Measurements from ENCODE around the gene CPOX. TPM values are rescaled to one million over a fixed set of nuclear protein-coding genes. Genes with fewer than 3 reads are reported as not detected.
"Not testable (repeated sequence)": the region's sequence is repeated elsewhere in the genome, so short reads cannot be mapped to it uniquely, and the experiment has no call there.

Gene CPOX
- total RNA-seq (16.2 TPM), polyA plus RNA-seq (12.4 TPM)

DNA sequence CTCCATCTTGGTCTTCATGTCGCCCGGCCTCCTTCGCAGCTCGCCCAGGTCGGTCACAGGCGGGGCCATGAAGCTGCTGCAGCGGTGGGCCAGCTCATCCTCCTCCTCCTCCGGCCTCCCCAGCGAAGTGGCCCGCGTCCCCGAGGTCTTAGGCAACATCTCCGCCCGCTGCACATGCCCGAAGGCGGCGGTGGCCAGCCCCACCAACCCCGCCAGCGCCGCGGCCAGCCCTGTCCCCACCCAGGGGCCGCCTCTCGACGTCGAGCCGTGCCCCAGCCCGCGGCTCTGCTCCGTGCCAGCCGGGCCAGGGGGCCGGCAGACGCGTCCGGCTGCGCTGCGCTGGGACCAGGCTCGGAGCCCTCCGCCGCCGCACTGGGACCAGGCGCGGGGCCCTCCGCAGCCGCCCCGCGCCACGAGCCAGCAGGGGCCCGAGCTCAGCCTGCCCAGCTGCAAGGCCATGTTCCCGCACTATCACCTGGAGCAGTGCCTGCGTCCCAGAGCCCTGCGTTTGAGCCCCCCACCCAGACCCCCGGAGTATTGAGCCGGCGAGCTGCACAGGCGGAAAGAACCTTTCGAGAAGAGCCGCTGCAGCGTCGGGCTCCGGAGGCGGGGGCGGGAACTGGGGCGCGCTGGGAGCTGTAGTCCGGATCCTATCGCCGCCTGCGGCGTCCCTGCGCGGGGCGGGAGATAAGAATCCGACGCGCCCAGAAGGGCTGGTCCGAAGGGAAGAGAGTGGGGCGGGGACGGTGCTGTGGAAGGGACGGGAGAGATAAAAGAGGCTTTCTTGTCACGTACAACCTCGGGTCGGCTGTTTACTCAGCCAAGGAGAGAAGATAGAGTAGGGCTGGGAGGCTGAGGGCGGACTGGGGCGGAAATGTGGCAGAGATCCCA is at the start of gene CPOX:
Gene CPOX (minus strand): TSS at position 566 of the 891 bp plus-strand sequence. CDS start 107 bp downstream, at position 459.
- under 1% methylated on average over 84 of the region's 84 CpGs for WGBS

DNA sequence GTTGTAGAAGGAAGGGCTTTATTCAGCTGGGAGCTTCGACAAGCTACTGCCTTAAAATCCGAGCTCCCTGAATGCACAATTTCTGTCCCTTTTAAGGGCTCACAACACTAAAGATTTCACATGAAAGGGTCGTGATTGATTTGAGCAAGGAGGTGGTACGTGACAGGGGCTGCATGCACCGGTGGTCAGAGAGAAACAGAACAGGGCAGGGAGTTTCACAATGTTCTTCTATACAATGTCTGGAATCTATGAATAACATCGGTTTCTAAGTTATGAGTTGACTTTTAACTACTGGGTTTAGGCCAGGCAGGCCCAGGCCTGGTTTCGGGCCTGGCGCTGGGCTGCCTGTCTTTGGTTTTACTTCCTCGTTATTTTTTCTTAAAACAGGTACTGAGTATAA is 49.4 kb upstream of the CPOX start:
- H3K36me3 ChIP-seq (ENCODE audit: insufficient read depth); H3K4me1 ChIP-seq (ENCODE audit: insufficient read depth); H3K27ac ChIP-seq (ENCODE audit: low read depth); H3K4me3 ChIP-seq (ENCODE audit: low read depth, low read length); DNase-seq (ENCODE audit: extremely low spot score): not testable (repeated sequence)
- 89% methylated on average over 9 of the region's 9 CpGs for WGBS

More for the DNA sequence above, at the start of gene CPOX:
- Histone ChIP-seq H3K36me3 (ENCODE audit: insufficient read depth) (peaks cover 2% of the 10 kb centered on the region), H3K4me1 (ENCODE audit: insufficient read depth) (no peaks in the 10 kb centered on the region), H3K4me3 (ENCODE audit: low read depth, low read length) (peak within 1 kb of the TSS; percentile 86), H3K27ac (ENCODE audit: low read depth) (peak within 1 kb of the TSS; percentile 61)
- DNase-seq (ENCODE audit: extremely low spot score): peak; percentile 86

DNA sequence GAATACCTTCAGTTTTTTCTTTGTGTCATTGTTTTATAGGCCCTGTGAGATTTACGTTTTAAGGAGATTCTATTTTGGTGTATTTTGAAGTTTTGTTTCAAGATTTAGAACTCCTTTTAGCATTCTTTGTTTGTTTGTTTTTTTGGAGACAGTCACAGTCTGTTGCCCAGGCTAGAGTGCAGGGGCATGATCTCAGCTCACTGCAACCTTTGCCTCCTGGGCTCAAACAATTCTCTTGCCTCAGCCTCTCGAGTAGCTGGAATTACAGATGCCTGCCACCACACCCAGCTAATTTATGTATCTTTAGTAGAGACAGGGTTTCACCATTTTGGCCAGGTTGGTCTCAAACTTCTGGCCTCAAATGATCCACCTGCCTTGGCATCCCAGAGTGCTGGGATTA is 48.3 kb upstream of the CPOX start:
- 65% methylated on average over 2 of the region's 2 CpGs for WGBS
- H3K4me3 ChIP-seq (ENCODE audit: low read depth, low read length); H3K27ac ChIP-seq (ENCODE audit: low read depth); DNase-seq (ENCODE audit: extremely low spot score); H3K4me1 ChIP-seq (ENCODE audit: insufficient read depth); H3K36me3 ChIP-seq (ENCODE audit: insufficient read depth): not testable (repeated sequence)

DNA sequence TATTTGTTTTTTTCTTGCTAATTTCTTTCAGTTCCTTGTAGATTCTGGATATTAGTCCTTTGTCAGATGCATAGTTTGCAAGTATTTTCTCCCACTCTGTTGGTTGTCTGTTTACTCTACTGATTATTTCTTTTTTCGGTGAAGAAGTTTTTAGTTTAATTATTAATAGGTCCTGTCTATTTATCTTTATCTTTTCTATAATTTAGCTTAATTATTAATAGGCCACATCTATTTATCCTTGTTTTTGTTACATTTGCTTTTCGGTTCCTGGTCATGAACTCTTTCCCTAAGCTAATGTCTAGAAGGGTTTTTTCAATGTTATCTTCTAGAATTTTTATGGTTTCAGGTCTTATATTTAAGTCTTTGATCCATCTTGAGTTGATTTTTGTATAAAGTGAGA is 45.1 kb upstream of the CPOX start:
- DNase-seq (ENCODE audit: extremely low spot score); H3K36me3 ChIP-seq (ENCODE audit: insufficient read depth); H3K27ac ChIP-seq (ENCODE audit: low read depth); H3K4me3 ChIP-seq (ENCODE audit: low read depth, low read length); H3K4me1 ChIP-seq (ENCODE audit: insufficient read depth): not testable (repeated sequence)
- 95% methylated on average over 2 of the region's 2 CpGs for WGBS

DNA sequence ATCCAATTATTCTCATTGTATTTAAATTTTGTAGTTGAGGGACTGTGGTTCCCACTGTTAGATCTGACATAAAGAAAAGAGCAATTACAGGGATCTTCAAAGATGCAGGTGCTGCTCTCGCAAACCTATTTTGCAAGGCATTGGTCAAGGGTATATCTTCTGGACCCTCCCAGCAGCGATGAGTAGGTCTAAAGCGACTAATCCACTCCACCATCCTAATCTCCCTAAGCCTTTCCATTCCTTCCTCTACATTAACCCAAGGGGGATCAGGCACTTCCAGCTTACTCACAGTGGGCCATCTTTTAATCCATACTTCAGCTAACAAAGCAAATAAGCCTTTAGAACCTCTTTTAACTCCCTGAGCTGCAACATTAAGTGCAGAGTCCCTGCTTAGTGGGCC is 37.0 kb upstream of the CPOX start:
- H3K27ac ChIP-seq (ENCODE audit: low read depth): no peak overlapping the region
- WGBS: 88% methylated on average over 3 of the region's 3 CpGs
- no peak overlapping the region for H3K4me3 ChIP-seq (ENCODE audit: low read depth, low read length)
- H3K4me1 ChIP-seq (ENCODE audit: insufficient read depth): no peaks in the 10 kb centered on the region
- no peak for DNase-seq (ENCODE audit: extremely low spot score)
- H3K36me3 ChIP-seq (ENCODE audit: insufficient read depth): no peaks in the 10 kb centered on the region

DNA sequence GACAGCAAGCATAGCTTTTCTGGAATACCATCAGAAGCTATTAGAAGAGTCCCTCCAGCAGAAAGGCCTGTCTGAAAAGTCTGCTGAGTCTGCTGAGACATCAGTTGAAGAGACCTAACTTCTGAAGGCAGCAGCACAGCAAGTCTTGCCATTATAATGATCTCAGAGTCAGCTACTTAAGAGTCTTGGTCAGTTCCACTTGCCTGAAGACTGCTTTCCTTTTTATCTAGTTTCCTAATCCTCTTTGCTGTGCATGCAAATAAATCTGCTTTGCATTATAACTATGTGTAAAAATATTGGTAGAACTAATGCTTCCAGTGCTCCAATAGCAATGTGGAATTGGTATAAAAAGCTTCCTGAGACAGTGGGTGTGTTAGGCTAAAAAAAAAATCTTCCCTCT is 34.9 kb upstream of the CPOX start:
- Histone ChIP-seq H3K36me3 (ENCODE audit: insufficient read depth) (no peaks in the 10 kb centered on the region), H3K4me1 (ENCODE audit: insufficient read depth) (no peaks in the 10 kb centered on the region), H3K27ac (ENCODE audit: low read depth) (no peak overlapping the region), H3K4me3 (ENCODE audit: low read depth, low read length) (no peak overlapping the region)
- no peak for DNase-seq (ENCODE audit: extremely low spot score)

DNA sequence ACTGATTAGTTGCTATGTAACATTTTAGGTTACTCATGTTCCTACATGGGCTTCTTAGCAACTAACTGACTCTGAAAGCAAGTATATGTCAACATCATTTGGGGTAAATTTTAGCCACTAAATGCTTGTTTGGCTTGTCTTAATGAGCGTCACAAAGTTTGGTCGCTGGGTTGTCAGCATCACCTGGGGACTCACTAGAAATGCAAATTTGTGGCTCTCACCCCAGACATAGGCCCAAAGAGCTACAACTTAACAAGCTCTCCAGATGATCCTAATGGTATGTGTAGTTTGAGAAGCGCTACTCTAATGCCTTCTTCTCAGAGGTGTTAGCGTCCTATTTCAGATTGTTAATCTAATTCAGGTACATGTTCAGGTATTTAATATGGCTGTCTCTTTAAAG is 32.7 kb upstream of the CPOX start:
- H3K4me3 ChIP-seq (ENCODE audit: low read depth, low read length): no peak overlapping the region
- no peak for DNase-seq (ENCODE audit: extremely low spot score)
- H3K27ac ChIP-seq (ENCODE audit: low read depth): no peak overlapping the region
- 76% methylated on average over 4 of the region's 4 CpGs for WGBS
- H3K36me3 ChIP-seq (ENCODE audit: insufficient read depth): no peaks in the 10 kb centered on the region
- H3K4me1 ChIP-seq (ENCODE audit: insufficient read depth): no peaks in the 10 kb centered on the region

DNA sequence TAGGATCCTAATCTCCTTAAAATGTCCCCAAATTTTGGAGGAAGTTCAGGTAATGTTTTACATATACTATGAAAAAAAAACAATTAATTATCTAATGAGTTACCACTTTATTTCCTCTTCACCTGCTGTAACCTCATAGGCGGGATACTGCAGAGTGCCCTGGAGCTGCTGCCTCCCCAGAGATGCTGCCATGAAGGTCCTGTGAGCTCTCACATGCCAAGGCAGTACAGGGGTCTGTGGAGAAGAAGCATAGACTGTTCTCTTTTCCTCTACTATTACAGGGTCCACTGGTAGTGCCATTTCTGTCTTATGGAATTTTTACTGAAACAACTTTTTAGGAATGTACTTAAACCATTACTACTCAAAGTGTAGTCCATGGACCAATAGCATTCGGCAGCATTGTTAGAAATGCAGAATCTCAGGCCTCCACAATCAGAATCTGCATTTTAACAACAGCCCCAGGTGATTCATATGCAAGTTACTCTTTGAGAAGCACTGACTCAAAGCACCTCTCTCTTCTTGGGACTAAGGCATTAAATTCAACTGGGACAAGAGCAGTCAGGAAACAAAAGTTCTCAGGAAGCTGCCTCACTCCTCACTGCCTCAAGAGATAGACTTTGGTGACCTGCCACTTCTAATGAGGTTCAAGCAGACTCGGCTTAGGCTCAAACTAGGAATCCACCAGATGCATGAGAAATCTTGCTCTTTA is 30.3 kb upstream of the CPOX start:
- DNase-seq (ENCODE audit: extremely low spot score): no peak
- Histone ChIP-seq H3K36me3 (ENCODE audit: insufficient read depth) (no peaks in the 10 kb centered on the region), H3K27ac (ENCODE audit: low read depth) (no peak overlapping the region), H3K4me3 (ENCODE audit: low read depth, low read length) (no peak overlapping the region), H3K4me1 (ENCODE audit: insufficient read depth) (no peaks in the 10 kb centered on the region)
- WGBS: 89% methylated on average over 3 of the region's 3 CpGs

DNA sequence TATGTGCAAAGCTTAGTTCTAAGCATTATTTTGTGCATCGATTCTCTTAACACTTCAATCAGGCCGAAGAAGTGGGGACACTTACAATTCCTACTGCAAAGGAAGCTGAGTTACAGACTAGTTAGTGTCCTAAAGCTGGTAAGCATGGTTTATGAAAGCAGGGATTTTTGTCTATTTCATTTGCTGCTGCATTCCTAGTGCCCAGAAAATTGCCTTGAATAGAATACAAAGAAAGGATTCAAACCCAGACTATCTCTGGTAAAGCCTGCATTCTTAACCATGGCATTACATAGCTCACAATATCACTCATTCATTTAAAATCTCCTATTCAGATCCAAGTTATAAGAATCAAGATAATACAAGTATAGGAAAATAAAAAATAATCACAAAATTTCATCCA is 24.4 kb upstream of the CPOX start:
- no peak for DNase-seq (ENCODE audit: extremely low spot score)
- WGBS: 90% methylated on average over 2 of the region's 2 CpGs
- Histone ChIP-seq H3K4me1 (ENCODE audit: insufficient read depth) (no peaks in the 10 kb centered on the region), H3K36me3 (ENCODE audit: insufficient read depth) (no peaks in the 10 kb centered on the region), H3K4me3 (ENCODE audit: low read depth, low read length) (no peak overlapping the region), H3K27ac (ENCODE audit: low read depth) (no peak overlapping the region)

DNA sequence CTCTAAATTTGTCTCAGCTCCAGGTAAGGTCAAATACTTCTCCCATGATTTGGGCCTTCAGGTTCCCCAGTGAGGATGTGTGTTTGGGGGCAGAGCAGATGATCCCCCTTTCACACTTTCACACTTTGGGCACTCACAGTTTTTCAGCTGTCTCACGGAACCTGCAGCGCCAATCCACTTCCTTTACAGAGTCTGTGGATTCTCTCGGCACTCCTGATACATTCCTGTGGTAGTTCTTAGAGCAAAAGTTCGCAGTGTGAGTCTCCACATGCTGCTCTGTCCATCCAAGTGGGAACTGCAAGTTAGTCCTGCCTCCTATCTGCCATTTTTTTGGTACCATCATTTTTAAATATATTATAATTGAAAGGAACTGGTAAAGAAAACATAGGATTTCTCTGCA is 20.2 kb upstream of the CPOX start:
- DNase-seq (ENCODE audit: extremely low spot score): no peak
- no peaks in the 10 kb centered on the region for H3K36me3 ChIP-seq (ENCODE audit: insufficient read depth)
- no peak overlapping the region for H3K27ac ChIP-seq (ENCODE audit: low read depth)
- H3K4me3 ChIP-seq (ENCODE audit: low read depth, low read length): no peak overlapping the region
- H3K4me1 ChIP-seq (ENCODE audit: insufficient read depth): no peaks in the 10 kb centered on the region
- 76% methylated on average over 4 of the region's 4 CpGs for WGBS

DNA sequence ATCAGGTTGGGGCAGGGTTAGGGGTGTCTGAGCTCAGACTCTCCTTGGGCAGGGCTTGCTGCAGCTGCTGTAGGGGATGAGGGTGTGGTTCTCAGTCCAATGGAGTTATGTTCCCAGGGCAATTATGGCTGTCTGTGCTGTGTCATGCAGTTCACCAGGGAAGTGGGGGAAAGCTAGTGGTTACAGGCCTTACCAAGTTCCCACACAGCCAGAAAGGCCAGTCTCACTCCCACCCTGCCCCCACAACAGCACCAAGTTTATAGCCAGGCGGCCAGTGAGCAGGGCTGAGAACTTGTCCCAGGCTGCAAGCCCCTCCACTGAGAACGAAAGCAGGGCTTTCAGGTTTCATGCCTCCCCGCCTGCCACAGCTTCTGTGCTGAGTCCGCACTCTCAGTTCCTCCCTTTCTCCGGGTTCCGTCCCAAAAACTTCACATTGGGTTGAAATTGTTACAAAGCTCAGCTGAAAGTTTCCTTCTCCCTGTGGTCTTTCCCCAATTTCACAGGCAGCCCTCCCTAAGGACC is 19.6 kb upstream of the CPOX start:
- 87% methylated on average over 6 of the region's 6 CpGs for WGBS
- Histone ChIP-seq H3K36me3 (ENCODE audit: insufficient read depth) (no peaks in the 10 kb centered on the region), H3K27ac (ENCODE audit: low read depth) (no peak overlapping the region), H3K4me3 (ENCODE audit: low read depth, low read length) (no peak overlapping the region), H3K4me1 (ENCODE audit: insufficient read depth) (no peaks in the 10 kb centered on the region)
- DNase-seq (ENCODE audit: extremely low spot score): no peak

DNA sequence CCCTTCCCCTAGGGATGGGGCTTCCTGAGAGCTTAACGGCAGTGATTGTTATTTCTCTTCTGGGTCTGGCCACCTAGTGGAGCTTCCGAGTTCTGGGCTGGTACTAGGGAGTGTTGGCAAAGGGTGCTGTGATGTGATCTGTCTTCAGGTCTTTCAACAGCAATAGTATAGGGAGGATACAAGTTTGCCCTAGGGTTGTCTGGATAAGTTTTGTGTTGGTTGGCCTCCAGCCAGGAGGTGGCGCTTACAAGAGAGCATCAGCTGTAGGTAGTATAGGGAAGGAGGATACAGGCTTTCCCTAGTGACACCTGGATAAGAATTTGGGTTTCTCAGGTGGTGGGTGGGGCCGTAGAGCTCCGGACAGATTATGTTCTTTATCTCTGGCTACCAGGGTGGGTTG is 19.2 kb upstream of the CPOX start:
- Histone ChIP-seq H3K36me3 (ENCODE audit: insufficient read depth) (no peaks in the 10 kb centered on the region), H3K4me3 (ENCODE audit: low read depth, low read length) (no peak overlapping the region), H3K27ac (ENCODE audit: low read depth) (no peak overlapping the region), H3K4me1 (ENCODE audit: insufficient read depth) (no peaks in the 10 kb centered on the region)
- no peak for DNase-seq (ENCODE audit: extremely low spot score)
- 83% methylated on average over 5 of the region's 5 CpGs for WGBS

DNA sequence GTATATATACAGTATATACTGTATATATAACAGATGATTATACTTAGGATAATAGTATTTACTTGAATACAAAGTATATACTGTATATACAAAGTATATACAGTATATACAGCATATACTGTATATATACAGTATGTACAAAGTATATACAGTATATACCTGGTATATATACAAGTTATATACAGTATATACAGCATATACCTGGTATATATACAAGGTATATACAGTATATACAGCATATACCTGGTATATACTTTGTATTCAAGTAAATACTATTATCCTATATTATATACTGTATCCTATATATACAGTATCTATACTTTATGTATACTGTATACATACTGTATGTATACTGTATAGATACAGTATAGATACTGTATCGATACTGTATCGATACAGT is 14.6 kb upstream of the CPOX start:
- H3K36me3 ChIP-seq (ENCODE audit: insufficient read depth): no peaks in the 10 kb centered on the region
- no peak for DNase-seq (ENCODE audit: extremely low spot score)
- WGBS: 54% methylated on average over 2 of the region's 2 CpGs
- H3K27ac ChIP-seq (ENCODE audit: low read depth): no peak overlapping the region
- H3K4me3 ChIP-seq (ENCODE audit: low read depth, low read length): no peak overlapping the region
- no peaks in the 10 kb centered on the region for H3K4me1 ChIP-seq (ENCODE audit: insufficient read depth)

DNA sequence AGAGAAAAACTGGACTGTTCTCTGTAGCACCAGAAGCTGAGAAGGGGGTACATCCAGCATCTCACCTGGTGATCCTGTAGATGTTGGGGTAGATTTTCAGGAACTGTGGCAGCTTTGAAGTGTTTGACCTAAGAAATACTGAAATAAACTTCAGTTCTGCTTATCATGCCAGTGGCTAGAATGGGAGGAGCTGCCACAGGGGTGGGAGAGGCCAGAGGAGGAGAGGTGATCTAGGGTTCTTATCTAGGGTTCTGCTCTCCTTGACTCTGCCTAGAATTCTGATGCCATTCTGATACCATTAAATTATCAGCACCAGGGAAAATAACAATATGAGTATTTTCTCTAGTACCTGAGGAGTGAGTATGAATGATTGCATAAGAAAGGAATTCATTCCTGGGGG is 10.2 kb upstream of the CPOX start:
- no peak for DNase-seq (ENCODE audit: extremely low spot score)
- H3K27ac ChIP-seq (ENCODE audit: low read depth): no peak overlapping the region
- H3K4me1 ChIP-seq (ENCODE audit: insufficient read depth): no peaks in the 10 kb centered on the region
- H3K4me3 ChIP-seq (ENCODE audit: low read depth, low read length): no peak overlapping the region
- H3K36me3 ChIP-seq (ENCODE audit: insufficient read depth): no peaks in the 10 kb centered on the region
